ENCODE results near the gene ITGAD. TPM values are rescaled to one million over a fixed set of nuclear protein-coding genes. Genes with fewer than 3 reads are reported as not detected.
"Not testable (repeated sequence)": the region's sequence is repeated elsewhere in the genome, so short reads cannot be mapped to it uniquely, and the experiment has no call there.

ITGAD gene
- total RNA-seq, 1 donor = not detected

DNA sequence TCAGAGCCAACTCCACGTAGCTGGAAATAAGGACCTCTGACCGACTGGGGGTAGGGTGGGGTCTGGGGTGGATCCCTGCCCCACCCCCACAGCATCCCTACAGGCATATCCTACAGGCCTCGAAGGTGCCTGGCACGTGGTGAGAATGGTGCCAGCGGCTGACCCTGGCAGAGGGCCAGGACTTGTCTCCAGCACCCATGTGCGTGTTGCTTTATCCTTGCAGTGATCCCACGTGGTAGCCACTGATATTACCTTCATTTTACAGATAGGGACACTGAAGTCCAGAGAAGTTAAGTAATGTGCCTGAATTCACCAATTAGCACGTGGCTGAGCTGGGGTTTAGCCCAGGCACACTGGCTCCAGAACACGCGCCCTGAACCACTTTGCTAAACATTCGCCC, 8.3 kb downstream of the ITGAD start:
- no peak for DNase-seq (ENCODE audit: low read depth in 2 of 3, low spot score in 2 of 3)

DNA sequence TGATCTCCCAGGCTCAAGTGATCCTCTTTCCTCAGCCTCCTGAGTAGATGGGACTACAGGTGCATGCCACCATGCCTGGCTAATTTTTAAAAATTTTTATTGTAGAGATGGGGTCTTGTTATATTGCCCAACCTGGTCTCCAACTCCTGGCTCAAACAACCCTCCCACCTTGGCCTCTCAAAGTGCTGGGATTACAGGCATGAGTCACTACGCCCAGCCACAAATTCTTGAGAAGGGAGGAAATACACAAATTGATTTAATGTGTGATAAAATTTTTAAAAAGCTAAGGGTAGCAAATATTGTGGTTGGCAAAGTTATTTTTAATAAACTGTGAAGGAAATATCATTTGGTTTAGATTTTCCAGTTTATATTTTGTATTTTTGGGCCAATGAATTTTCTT, 9.6 kb downstream of the ITGAD start:
- peak in 2 of 3 donors; percentile 37 to 44 for DNase-seq (ENCODE audit: low read depth in 2 of 3, low spot score in 2 of 3)

DNA sequence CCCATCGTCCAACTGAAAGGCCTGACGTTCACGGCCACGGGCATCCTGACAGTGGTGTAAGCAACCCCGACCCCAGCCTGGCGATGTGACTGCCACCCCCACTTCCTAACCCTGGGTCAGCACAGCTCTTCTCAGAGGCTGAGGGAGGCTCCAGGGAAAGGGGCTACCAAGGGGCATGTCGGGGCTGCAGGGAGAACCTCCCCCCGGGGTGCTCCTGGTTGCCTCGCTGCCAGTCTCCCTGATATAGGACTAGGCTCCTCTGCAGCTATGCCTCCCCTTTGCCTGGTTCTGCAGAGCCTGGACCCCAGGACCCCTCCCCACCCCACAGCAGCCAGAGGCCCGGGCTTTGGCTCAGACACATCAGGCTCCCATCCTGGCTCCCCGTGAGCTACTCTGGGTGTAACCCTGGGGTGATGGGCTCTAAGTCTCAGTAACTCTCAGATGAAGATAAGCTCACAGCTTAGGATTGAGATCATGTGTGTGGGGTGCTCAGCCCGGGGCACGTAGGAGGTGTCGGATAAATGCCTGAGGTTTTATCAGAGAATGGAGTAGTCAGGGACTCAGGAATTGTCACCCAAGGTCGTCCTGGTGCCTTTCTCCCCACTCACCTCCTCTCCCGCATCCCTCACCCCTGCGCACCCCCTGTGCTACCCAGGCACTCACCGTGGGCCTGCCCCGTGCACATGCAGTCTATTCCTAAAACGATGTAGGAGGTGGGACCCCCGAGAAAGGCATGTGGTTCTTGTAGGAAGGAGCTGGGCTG, 10.6 kb downstream of the ITGAD start:
- DNase-seq (ENCODE audit: low read depth in 2 of 3, low spot score in 2 of 3) = no peak

DNA sequence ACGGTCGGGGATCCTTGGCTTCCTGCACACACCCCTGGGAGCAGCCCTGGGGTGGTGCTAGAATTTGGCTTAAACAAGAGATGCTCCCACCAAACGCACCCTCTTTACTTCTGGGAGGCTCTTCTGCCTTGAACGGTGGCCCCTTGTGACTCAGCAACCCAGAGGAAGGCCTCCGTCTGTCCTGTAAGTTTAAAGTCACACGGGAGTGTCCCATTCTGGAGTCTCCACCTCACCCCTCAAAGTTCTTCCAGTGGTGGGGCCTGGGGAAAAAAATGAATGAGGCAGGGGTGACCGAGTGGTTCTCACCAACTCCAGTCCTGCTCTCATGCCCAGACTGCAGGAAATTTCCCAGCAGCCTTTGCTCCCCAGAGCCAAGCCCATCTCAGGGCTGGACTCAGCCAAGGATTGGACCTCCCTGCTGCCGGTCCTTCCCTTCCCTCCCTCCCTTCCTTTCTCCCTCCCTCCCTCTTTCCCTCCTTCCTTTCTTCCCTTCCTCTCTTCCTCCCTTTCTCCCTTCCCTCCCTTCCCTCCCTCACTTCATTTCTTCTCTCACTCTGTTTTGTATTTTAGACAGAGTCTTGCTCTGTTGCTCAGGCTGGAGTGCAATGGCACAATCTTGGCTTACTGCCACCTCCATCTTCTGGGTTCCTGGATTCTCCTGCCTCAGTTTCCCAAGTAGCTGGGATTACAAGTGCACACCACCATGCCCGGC, 11.4 kb downstream of the ITGAD start:
- no peak for DNase-seq (ENCODE audit: low read depth in 2 of 3, low spot score in 2 of 3)

DNA sequence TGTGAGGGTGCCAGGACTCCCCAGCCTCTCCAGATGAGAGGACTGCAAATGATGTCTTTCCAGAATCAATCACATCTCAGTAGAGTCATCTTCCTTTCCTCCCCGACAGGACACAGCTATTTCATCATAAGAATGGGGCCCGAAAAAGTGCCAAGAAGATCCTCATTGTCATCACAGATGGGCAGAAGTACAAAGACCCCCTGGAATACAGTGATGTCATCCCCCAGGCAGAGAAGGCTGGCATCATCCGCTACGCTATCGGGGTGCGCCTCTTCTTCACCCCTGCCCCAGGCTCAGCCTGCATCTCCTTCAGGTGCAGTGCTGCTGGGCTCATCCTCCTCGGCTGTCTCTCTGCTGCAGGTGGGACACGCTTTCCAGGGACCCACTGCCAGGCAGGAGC, 14.3 kb downstream of the ITGAD start:
- no peak for DNase-seq (ENCODE audit: low read depth in 2 of 3, low spot score in 2 of 3)

DNA sequence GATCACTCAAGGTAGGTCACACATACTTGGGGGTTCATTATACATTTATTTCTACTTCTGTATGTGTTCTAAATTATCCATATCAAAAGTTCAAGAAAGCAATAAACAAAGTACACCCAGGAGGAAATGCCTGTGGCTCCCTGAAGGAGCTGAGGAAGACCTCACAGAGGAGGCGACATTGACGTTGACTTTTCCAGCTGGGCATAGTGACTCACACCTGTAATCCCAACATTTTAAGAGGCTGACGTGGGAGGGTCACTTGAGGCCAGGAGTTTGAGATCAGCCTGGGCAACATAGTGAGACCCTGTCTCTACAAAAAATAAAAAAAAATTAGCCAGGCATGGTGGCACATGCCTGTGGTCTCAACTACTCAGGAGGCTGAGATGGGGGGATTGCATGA, 16.3 kb downstream of the ITGAD start:
- DNase-seq (ENCODE audit: low read depth in 2 of 3, low spot score in 2 of 3) = no peak

DNA sequence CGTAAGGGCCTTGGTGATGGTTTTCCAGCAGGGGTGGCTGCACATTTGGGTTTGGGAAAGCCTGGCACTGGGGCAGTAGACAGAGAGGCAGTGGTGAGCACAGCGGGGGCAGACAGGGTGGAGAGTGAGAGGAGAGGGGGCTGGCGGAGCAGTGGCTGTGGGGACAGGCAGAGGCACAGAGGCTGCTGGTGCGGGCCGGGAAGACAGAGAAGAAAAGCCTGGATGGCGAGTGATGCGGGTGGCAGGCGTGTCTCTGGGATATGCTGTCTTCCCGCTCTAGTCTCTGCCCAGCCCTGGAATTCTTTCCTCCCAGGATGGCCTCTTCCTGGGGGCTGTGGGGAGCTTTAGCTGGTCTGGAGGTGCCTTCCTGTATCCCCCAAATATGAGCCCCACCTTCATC, 16.9 kb downstream of the ITGAD start:
- no peak for DNase-seq (ENCODE audit: low read depth in 2 of 3, low spot score in 2 of 3)

DNA sequence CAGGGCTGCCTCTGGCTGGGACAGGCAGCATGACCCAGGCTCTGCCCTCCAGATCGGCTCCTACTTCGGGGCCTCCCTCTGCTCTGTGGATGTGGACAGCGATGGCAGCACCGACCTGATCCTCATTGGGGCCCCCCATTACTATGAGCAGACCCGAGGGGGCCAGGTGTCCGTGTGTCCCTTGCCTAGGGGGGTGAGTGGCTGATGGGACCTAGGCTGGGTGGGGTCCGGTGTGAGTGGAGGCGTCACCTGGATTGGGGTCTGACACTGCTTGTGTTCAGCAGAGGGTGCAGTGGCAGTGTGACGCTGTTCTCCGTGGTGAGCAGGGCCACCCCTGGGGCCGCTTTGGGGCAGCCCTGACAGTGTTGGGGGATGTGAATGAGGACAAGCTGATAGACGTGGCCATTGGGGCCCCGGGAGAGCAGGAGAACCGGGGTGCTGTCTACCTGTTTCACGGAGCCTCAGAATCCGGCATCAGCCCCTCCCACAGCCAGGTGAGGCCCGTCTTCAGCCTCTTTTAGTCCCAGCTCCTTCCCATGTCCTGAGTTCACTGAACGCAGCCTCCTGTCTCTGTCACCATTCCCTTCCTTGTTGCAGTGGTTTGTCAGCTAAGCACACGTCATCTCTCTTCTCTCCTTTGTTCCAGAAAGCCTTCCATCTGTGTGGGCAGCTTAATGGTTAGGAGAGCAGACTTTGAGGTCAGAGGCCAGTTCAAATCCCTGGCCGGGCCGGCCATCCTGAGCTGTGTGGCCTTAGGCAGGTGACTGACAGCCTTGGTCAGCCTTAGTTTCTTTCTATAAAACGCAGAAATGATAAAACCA, 18.1 kb downstream of the ITGAD start:
- DNase-seq (ENCODE audit: low read depth in 2 of 3, low spot score in 2 of 3) = no peak

DNA sequence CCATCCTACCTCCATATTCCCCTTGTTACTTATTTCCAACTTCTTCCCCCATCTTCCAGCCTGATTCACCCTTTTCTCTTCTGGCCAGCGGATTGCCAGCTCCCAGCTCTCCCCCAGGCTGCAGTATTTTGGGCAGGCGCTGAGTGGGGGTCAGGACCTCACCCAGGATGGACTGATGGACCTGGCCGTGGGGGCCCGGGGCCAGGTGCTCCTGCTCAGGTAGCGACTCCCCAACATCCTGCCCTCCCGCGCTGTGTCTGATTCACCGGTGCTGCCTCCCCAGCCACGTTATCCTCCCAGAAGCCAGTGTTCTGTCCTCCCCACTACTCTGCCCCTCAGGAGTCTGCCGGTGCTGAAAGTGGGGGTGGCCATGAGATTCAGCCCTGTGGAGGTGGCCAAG, 19.6 kb downstream of the ITGAD start:
- no peak for DNase-seq (ENCODE audit: low read depth in 2 of 3, low spot score in 2 of 3)

DNA sequence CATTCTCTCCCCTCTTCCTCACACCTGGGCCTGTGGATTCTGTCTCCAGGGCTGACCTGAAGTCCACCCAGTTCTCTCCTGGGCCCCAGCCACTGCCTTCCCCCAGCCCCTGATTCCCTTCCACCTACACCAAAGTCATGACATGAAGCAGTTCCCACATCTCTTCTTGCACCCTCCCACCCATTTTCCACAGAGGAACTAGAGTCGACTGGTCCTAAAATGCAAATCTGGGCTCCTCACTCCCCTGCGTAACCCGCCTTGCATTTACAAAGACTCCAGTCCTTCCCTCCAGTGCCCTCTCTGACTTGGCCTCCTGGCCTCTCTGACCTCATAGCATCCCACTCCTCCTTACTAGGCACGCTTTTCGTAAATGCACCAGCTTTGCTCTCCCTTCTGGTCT, 20.2 kb downstream of the ITGAD start:
- no peak for DNase-seq (ENCODE audit: low read depth in 2 of 3, low spot score in 2 of 3)

DNA sequence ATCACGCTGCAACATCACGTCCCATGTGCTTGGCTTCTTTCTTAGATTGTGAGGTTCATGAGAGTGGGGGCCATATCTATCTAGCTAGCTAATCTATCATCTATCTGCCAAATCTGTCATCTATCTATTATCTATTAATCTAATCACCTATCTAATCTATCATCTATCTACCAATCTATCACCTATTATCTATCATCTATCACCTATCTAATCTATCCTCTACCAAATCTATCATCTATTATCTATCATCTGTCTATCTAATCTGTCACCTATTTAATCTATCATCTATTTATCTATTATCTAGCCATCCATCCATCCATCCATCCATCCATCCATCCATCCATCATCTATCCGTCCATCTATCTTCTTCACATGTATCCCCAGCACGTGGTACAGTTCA, 20.8 kb downstream of the ITGAD start:
- no peak for DNase-seq (ENCODE audit: low read depth in 2 of 3, low spot score in 2 of 3)

DNA sequence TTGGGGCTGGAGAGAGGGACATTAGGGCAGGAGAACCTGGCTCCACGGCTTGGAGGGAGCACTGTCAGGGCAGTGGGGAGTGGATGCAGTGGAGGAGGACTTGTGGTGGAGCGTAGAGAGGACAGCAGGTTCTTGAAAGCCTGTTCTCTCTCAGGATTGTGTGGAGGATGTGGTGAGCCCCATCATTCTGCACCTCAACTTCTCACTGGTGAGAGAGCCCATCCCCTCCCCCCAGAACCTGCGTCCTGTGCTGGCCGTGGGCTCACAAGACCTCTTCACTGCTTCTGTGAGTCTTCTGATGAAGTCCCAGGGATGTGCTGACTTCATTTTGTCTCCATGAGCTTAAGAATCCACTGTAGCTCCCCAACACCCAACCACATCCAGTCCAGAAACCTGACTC, 21.6 kb downstream of the ITGAD start:
- no peak for DNase-seq (ENCODE audit: low read depth in 2 of 3, low spot score in 2 of 3)

DNA sequence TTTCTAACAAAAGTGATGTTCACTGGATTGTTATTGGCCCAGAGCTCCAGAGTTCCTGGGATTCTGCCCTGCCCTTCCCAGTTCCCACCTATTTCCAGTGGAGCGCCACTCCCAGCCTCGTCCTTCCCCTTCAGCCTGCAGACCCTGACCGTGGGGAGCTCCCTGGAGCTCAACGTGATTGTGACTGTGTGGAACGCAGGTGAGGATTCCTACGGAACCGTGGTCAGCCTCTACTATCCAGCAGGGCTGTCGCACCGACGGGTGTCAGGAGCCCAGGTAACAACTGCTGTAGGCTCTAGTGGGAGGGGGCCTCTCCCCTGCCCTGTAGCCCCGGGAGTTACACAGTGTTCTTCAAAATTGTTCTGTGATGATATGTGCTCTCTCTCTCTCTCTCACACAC, 23.2 kb downstream of the ITGAD start:
- no peak for DNase-seq (ENCODE audit: low read depth in 2 of 3, low spot score in 2 of 3)

DNA sequence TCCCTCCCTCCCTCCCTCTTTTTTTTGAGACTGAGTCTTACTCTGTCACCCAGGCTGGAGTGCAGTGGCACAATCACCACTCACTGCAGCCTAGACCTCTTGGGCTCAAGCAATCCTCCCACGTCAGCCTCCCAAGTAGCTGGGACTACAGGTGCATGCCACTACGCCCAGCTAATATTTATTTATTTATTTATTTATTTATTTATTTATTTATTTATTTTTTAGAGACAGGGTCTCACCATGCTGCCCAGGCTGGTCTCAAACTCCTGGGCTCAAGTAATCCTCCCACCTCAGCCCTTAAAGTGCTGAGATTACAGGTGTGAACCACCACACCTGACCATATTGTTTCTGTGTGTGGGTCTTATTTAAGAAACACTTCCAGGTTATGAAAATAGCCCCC, 23.9 kb downstream of the ITGAD start:
- DNase-seq (ENCODE audit: low read depth in 2 of 3, low spot score in 2 of 3) = not testable (repeated sequence)

DNA sequence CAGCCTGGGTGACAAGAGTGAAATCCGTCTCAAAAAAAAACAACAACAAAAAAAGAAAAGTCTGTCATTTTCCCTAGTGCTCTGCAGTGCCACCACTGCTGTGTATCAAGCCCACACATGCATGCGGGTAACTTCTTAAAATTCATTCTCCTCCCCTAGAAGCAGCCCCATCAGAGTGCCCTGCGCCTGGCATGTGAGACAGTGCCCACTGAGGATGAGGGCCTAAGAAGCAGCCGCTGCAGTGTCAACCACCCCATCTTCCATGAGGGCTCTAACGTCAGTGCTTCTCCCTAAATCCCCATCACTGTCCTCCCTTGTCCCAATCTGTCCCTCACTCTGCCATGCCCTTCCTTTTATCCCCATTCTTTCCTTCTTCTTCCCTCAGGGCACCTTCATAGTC, 24.8 kb downstream of the ITGAD start:
- no peak for DNase-seq (ENCODE audit: low read depth in 2 of 3, low spot score in 2 of 3)

DNA sequence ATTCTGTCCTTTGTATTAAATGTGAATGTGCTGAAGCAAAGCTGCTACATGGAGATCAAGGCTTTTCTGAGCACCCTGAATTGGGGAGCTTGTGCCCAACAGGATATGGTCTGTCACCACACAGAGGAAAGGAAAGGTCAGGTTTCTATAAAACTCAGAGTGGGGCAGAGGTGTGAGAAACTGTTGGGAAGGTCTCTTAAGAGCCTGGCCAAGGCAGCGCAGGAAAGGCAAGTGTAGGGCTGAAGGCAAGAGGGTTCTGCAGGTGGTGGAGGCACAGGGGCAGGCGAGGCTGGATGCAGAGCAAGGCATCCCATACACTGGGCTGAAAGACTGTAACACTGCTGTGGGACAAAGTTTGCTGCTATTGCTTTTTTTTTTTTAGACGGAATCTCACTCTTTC, 26.9 kb downstream of the ITGAD start:
- no peak for DNase-seq (ENCODE audit: low read depth in 2 of 3, low spot score in 2 of 3)

DNA sequence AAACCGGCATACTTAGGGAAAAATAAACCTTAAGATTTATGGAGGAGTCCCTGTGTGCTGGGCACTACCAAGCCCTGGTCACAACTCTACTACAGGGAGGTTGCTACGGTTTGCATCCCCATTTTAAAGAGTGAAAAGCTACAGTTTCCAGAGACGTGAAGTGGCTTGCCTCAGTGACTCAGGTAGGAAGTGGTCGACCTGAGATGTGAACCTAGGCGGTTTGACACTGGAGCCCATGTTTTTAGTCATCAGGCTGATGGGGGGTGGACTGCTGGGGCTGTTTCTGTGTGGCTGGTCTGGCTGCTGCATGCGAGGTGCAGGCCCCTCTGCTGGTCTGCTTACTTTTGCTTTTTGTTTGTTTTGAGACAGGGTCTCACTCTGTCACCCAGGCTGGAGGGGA, 28.5 kb downstream of the ITGAD start:
- DNase-seq (ENCODE audit: low read depth in 2 of 3, low spot score in 2 of 3) = no peak

DNA sequence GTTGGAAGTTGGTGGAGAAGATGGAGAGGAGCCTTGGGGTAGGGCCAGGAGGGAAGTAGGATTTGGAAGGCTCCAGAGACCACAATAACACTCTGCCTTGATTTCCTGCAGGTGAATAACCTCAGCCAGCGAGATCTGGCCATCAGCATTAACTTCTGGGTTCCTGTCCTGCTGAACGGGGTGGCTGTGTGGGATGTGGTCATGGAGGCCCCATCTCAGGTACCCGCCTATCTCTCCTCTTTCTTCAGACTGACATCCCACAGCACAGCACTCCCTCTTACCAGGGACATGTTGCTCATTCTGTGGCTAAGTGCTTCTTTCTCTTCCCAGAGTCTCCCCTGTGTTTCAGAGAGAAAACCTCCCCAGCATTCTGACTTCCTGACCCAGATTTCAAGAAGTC, 30.1 kb downstream of the ITGAD start:
- DNase-seq (ENCODE audit: low read depth in 2 of 3, low spot score in 2 of 3) = no peak

DNA sequence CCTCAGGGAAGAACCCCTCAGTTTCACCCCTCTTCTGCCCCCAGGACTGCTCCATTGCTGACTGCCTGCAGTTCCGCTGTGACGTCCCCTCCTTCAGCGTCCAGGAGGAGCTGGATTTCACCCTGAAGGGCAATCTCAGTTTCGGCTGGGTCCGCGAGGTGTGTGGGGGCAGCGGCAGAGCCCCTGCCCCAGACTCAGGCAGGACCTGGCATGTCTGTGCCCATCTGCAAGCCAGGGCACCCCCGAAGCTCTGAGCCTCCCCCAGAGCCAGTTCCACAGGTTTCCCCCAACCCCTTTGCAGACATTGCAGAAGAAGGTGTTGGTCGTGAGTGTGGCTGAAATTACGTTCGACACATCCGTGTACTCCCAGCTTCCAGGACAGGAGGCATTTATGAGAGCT, 30.7 kb downstream of the ITGAD start:
- no peak for DNase-seq (ENCODE audit: low read depth in 2 of 3, low spot score in 2 of 3)

DNA sequence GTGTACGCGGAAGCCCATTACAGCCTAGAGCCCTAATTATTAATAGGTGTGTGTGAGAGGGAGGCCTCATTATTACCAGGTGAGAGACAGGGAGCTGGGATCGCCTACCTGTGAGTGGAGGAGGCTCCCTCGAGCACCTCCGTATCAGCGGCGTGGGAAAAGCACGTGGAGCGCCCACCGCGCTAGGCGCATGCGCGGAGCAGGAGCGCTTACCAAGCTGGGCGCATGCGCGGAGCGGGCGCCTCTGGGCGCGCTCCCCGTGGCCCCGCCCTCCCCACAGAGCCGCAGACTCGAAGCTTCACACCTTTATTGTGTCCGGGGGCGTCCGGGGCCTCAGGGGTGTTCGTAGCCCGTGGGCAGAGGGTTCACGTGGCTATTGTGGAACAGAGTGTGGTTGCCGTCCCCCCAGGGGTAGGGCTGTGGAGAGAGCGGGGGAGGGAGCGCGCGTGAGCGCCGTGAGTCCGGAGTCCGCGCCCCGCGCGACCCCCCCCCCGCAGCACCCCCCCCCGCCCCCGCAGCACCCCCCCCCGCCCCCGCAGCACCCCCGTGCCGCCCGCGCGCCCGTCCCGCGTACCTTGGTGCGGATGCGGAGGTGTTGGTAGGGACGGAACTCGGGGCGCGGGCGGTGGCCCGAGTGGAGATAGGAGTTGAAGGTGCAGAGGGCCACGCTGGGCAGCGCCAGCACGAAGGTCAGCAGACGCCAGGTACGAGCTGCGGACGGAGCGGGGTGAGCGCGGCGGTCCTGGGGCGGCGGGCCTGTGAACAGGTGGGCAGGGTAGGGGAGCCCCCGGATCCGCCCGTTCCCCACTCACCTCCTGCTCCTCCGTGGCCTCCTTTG, 34.5 kb downstream of the ITGAD start:
- DNase-seq (ENCODE audit: low read depth in 2 of 3, low spot score in 2 of 3) = peak; percentile 44 to 53 (median 47)

DNA sequence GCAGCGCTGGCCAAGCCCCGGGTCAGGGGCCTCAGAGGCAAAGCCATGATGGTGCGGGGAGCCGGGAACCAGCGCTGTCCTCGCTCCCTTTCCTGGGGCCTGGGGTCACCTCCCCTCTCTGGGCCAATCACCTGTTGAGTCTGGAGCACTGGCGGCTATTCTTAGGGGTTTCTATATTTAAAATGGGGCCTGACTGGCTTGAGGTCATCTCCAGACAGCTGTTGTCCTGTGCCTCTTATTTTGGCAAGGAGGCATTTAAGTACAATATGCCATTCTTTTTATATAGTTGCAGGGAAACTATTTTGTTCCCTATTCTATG, 35.1 kb downstream of the ITGAD start, which contains the start of gene COX6A2:
Gene COX6A2, minus strand, starts transcription at position 82 of the 319 bp plus-strand sequence. Its CDS starts 35 bp downstream, at position 47.
- no peak for DNase-seq (ENCODE audit: low read depth in 2 of 3, low spot score in 2 of 3)

All from hematopoietic multipotent progenitor cell (in vitro differentiated cells).